ENCODE results near the gene VEZF1.

The VEZF1 gene

GRCh38 chr17:57928928-57929327, 59.1 kb downstream of the VEZF1 start:
- no peak for DNase-seq (ENCODE audit: low read depth)

GRCh38 chr17:57927048-57927723, 60.9 kb downstream of the VEZF1 start:
- peak; percentile 89 for DNase-seq (ENCODE audit: low read depth)

DNA sequence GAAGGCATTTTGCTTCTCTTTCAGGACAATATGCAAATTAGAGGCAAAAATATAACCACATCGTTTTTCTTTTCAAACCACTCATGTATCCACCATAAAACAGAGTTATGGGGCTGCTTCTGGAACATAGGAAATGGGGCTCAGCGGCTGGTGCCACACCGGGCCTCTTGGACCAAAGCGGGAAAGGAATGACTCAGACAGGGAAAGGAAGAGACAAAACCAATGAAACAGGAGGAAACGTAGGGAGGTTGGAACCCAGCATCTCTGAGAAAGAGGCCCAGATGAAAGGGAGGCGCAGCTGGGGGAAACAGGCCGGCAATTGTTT, 61.4 kb downstream of the VEZF1 start:
- no peak for DNase-seq (ENCODE audit: low read depth)

DNA sequence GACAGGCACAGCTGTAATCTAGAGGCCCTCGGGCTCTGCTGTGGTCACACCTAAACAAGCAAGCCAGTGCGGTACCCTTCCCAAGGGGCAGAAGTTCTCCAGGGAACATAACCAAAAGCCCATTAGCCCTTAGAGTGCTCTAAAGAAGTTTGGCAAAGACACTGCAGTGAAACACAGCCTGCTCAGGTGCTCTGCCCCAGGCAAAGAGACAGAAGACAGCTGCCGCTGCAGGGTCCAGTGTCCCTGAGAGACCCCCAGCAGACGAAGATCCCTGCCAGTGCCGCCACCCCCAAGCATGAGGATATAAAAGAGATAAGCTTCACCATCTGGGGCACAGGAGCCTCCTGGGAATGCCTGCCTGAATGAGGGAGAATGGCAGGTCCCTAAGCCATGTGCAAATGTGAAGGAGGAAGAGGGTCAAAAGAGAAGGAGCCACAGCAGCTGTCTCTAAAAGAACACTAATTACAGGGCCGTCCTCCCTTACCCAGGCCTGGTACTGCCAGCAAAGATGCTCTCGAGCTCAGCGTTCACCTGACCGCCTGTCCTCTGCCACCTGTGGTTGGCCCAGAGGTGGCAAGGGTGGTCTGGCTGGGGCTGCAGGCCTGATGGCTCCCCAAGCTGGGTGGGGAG, 62.6 kb downstream of the VEZF1 start:
- no peak for DNase-seq (ENCODE audit: low read depth)

- no peak for DNase-seq (ENCODE audit: low read depth)
These were observed 63.4 kb downstream of the VEZF1 start for GRCh38 chr17:57924677-57925076.
